Measurements from ENCODE around the gene CFAP61. TPM values are rescaled to one million over a fixed set of nuclear protein-coding genes. Genes with fewer than 3 reads are reported as not detected.

The CFAP61 gene
- total RNA-seq, 4 donors from 2014 or later = 0.68 to 3.7 (median 1.4) TPM

DNA sequence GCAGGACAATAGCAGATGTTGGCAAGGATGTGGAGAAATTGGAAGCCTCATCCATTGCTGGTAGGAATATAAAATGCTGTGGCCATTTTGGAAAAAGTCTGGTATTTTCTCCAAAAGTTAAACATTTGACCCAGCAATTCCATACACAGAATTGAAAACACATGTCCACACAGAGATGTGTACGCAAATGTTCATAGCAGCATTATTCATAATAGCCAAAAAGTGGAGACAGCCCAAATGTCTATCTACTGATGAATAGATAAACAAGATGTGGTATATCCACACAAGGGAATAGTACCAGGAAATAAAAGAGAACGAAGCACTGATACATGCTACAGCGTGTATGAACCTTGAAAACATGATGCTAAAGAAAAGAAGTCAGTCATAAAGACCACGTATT is 40.5 kb downstream of the CFAP61 start:
- TF ChIP-seq CTCF (IDR thresholded peaks at IDR 0.05; ENCODE audit: low read depth) = no peak

DNA sequence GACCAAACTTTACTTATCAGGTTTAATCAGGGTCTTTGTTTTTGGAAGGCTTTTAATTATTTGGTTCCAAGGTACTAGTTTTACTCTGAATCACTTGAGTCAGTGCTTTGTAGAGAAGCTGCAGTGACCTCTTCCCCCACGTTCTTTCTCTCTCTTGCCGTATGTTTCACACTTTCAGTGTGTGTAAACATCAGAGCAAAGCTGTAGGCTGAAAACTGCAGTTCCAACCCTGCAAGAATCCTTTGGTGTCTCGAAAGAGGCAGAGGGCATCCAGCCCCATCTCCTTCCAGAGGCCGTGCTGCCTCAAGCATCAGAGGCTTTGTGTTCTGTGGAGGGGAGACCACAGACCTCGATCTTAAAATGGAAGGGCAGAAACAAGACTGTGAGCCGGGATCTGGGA is 42.1 kb downstream of the CFAP61 start:
- no peak for TF ChIP-seq CTCF (IDR thresholded peaks at IDR 0.05; ENCODE audit: low read depth)

DNA sequence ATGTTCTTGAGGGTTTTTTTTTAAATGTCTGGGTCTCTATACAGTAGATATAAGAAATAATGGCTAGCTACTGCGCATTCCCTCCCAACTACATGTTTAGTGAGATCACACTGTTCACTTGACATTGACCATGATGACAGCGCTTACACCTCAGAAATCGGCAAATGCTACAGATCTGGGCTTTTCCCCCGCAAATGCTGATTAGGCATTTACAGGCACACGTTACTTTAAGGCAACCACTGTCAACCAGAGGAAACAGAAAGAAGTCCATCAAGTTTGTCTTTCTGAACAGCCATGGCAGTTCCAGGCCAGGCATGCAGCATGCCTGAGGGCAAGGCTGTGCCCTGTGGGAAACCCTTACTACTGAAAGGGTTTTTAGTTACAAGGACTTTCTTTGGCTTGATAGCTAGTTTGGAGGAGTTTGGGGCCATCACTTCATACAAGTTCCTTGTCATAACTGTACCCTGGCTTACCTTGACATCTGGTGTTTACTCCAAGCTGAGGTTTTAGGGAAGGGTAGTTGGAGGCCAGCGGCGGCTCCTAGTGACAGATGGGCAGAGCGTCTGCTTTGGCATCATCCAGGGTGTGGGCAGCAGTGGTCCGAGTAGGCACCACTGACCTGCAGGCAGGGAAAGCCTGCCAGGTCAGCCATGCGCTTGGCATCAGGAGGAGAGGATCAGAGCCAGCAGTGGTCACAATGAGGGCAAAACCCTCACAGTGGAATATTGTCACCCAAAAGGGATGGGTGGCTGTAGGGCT is 43.0 kb downstream of the CFAP61 start:
- TF ChIP-seq CTCF (IDR thresholded peaks at IDR 0.05; ENCODE audit: low read depth) = no peak

DNA sequence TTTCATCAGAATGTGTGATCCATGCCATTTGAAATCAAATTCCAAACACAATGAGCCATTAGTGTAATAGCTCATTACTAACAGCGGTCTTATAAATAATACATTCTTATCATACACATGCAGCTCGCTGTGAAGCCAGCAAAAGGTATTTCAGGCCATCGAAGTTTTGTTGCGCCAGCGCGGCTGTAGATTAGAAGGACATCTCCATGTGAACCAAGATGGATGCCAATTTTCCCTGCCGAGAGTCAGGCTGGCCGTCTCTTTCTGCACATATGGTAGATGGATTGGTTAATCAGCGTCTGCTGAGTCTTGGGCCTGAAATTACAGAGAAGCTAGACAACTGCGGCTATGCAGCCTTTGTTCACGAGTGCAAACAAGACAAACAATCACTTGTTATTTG is 44.1 kb downstream of the CFAP61 start:
- no peak for TF ChIP-seq CTCF (IDR thresholded peaks at IDR 0.05; ENCODE audit: low read depth)

DNA sequence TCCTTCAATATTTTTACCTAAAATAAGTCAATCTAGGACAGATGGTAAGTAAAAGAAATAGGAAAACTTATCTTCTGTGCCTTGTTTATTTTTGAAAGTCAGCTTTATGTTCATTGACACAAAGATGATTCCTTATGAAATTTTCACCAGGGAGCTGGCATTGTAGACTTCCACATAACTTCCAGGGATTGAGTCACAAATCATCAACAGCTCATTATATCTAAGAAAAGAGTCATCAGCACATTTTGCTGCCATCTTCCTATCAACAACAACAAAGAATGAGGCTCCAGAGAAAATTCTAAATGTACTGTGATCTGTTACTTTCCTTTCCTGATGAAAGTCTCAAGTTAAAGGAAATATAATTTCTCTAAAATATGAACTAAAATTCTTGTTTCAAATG is 48.5 kb downstream of the CFAP61 start:
- no peak for TF ChIP-seq CTCF (IDR thresholded peaks at IDR 0.05; ENCODE audit: low read depth)

DNA sequence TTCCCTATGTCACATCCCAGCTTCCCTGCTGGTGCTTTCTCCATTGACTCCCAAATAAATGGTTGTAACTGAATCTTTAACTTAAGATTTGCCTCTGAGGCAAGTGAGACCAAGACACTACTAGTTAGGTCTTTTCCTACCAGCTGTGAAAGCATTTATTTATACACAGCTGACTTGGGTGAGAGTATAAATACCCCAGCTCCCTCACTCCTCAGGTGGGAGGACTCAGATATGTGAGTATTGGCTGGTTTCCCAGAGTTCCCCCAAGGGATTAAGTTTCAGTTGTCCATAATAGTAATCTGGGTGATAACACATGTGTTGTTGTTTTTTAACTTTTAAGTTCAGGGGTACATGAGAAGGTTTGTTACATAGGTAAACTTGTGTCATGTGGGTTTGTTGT is 49.8 kb downstream of the CFAP61 start:
- no peak for TF ChIP-seq CTCF (IDR thresholded peaks at IDR 0.05; ENCODE audit: low read depth)

GRCh38 chr20:20102716-20103258 is 50.5 kb downstream of the CFAP61 start:
- TF ChIP-seq CTCF (IDR thresholded peaks at IDR 0.05; ENCODE audit: low read depth) = no peak
